ENCODE measurements around the gene SLC6A15. TPM values are rescaled to one million over a fixed set of nuclear protein-coding genes. Genes with fewer than 3 reads are reported as not detected.

Gene SLC6A15
- total and polyA plus RNA-seq, 2 of the 8 experiments (the other 6 are each of a cell fraction or from before 2014, with no cell fraction given), result 3.1 to 42.0 TPM

DNA sequence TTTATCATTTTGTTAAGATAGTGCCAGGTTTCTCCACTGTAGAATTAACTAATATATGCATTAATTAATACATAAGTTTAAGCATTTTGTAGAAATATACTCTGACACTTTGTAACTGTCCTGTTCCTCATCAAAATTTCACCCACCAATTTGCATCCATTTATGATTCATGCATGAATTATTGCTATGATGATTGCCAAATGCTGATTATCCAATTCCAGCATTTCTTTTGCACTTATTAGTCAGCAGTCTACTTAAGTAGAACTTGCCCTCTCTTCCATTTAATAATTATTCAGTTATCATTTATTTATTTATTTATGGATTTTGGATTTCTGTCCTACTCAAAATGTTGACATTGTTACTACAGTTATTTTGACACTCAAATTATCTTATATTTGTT lies 72.2 kb downstream of the SLC6A15 start:
- POLR2A ChIA-PET (ENCODE audit: partially characterized antibody), result no interaction called here
- TF ChIP-seq YY1 (IDR thresholded peaks at IDR 0.05; ENCODE audit: low read depth, low read length), result no peak
- TF ChIP-seq, protein P1, sequence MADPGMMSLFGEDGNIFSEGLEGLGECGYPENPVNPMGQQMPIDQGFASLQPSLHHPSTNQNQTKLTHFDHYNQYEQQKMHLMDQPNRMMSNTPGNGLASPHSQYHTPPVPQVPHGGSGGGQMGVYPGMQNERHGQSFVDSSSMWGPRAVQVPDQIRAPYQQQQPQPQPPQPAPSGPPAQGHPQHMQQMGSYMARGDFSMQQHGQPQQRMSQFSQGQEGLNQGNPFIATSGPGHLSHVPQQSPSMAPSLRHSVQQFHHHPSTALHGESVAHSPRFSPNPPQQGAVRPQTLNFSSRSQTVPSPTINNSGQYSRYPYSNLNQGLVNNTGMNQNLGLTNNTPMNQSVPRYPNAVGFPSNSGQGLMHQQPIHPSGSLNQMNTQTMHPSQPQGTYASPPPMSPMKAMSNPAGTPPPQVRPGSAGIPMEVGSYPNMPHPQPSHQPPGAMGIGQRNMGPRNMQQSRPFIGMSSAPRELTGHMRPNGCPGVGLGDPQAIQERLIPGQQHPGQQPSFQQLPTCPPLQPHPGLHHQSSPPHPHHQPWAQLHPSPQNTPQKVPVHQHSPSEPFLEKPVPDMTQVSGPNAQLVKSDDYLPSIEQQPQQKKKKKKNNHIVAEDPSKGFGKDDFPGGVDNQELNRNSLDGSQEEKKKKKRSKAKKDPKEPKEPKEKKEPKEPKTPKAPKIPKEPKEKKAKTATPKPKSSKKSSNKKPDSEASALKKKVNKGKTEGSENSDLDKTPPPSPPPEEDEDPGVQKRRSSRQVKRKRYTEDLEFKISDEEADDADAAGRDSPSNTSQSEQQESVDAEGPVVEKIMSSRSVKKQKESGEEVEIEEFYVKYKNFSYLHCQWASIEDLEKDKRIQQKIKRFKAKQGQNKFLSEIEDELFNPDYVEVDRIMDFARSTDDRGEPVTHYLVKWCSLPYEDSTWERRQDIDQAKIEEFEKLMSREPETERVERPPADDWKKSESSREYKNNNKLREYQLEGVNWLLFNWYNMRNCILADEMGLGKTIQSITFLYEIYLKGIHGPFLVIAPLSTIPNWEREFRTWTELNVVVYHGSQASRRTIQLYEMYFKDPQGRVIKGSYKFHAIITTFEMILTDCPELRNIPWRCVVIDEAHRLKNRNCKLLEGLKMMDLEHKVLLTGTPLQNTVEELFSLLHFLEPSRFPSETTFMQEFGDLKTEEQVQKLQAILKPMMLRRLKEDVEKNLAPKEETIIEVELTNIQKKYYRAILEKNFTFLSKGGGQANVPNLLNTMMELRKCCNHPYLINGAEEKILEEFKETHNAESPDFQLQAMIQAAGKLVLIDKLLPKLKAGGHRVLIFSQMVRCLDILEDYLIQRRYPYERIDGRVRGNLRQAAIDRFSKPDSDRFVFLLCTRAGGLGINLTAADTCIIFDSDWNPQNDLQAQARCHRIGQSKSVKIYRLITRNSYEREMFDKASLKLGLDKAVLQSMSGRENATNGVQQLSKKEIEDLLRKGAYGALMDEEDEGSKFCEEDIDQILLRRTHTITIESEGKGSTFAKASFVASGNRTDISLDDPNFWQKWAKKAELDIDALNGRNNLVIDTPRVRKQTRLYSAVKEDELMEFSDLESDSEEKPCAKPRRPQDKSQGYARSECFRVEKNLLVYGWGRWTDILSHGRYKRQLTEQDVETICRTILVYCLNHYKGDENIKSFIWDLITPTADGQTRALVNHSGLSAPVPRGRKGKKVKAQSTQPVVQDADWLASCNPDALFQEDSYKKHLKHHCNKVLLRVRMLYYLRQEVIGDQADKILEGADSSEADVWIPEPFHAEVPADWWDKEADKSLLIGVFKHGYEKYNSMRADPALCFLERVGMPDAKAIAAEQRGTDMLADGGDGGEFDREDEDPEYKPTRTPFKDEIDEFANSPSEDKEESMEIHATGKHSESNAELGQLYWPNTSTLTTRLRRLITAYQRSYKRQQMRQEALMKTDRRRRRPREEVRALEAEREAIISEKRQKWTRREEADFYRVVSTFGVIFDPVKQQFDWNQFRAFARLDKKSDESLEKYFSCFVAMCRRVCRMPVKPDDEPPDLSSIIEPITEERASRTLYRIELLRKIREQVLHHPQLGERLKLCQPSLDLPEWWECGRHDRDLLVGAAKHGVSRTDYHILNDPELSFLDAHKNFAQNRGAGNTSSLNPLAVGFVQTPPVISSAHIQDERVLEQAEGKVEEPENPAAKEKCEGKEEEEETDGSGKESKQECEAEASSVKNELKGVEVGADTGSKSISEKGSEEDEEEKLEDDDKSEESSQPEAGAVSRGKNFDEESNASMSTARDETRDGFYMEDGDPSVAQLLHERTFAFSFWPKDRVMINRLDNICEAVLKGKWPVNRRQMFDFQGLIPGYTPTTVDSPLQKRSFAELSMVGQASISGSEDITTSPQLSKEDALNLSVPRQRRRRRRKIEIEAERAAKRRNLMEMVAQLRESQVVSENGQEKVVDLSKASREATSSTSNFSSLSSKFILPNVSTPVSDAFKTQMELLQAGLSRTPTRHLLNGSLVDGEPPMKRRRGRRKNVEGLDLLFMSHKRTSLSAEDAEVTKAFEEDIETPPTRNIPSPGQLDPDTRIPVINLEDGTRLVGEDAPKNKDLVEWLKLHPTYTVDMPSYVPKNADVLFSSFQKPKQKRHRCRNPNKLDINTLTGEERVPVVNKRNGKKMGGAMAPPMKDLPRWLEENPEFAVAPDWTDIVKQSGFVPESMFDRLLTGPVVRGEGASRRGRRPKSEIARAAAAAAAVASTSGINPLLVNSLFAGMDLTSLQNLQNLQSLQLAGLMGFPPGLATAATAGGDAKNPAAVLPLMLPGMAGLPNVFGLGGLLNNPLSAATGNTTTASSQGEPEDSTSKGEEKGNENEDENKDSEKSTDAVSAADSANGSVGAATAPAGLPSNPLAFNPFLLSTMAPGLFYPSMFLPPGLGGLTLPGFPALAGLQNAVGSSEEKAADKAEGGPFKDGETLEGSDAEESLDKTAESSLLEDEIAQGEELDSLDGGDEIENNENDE (IDR thresholded peaks at IDR 0.05; ENCODE audit: insufficient replicate concordance, low read length), result no peak

More for the DNA sequence above, 72.2 kb downstream of the SLC6A15 start:
- H3K56ac ChIP-seq (replicated peaks; ENCODE audit: insufficient read length, low read depth, low read length), result no peak overlapping the region
- no peak overlapping the region for H4K5ac ChIP-seq (ENCODE audit: insufficient read length, low read depth, low read length)
- no peak overlapping the region for H3K9ac ChIP-seq (replicated peaks in 1 of 4; ENCODE audit: extremely low read depth in 1 of 4, low read depth in 3 of 4, low read length in 3 of 4)
- H3K79me2 ChIP-seq (ENCODE audit: control insufficient read depth in 1 of 2, insufficient read depth in 2 of 2, low read length in 2 of 2), result no peaks in the 10 kb centered on the region
- no peak overlapping the region for H2BK20ac ChIP-seq (ENCODE audit: low read length)
- H3K18ac ChIP-seq (ENCODE audit: extremely low read depth, low read length), result no peak overlapping the region
- no peak overlapping the region for H2BK5ac ChIP-seq (ENCODE audit: low read depth, low read length)
- H3K36me3 ChIP-seq (ENCODE audit: control insufficient read depth in 2 of 4, insufficient read depth in 4 of 4, low read length in 3 of 4), result no peaks in the 10 kb centered on the region
- H3K9me3 ChIP-seq (ENCODE audit: insufficient read depth in 2 of 2, low read depth in 1 of 2, low read length in 1 of 2), result no peaks in the 10 kb centered on the region
- no peak overlapping the region for H2BK12ac ChIP-seq (ENCODE audit: low read depth, low read length)
- H4K20me1 ChIP-seq (replicated peaks in 1 of 2; ENCODE audit: control insufficient read depth in 1 of 2, insufficient read depth in 2 of 2, low read length in 2 of 2), result no peaks in the 10 kb centered on the region
- no peak overlapping the region for H2AK5ac ChIP-seq (ENCODE audit: low read depth, low read length)
- no peak overlapping the region for H3K4me2 ChIP-seq (ENCODE audit: insufficient read depth in 1 of 2, low read depth in 2 of 2, low read length in 2 of 2)
- DNase-seq (ENCODE audit: low read depth in 1 of 2, low spot score in 2 of 2) (no peak), FAIRE-seq (no peak)
- H3K4ac ChIP-seq (replicated peaks; ENCODE audit: insufficient read length, low read depth, low read length), result no peak overlapping the region
- no peak overlapping the region for H2BK120ac ChIP-seq (replicated peaks; ENCODE audit: low read depth, low read length)
- no peak overlapping the region for H3K14ac ChIP-seq (ENCODE audit: insufficient read length)
- no peak overlapping the region for H2BK15ac ChIP-seq (ENCODE audit: low read length)
- H4K8ac ChIP-seq (ENCODE audit: extremely low read depth, insufficient read depth, low read length), result no peak overlapping the region
- H3K23me2 ChIP-seq (ENCODE audit: low read depth, low read length), result no peaks in the 10 kb centered on the region
- CTCF ChIA-PET (ENCODE audit: partially characterized antibody), result interaction anchor here (1.0 to 1.1 kb wide), 2 partner anchors 357 to 371 kb away, joined by 3 to 5 read pairs; no protein-coding TSS in a partner anchor
- H3K4me3 ChIP-seq (ENCODE audit: extremely low read depth in 1 of 4, insufficient read depth in 2 of 4, low read depth in 3 of 4, low read length in 4 of 4), result no peak overlapping the region
- H3K79me1 ChIP-seq (ENCODE audit: low read depth, low read length), result no peaks in the 10 kb centered on the region
- no peaks in the 10 kb centered on the region for H3K4me1 ChIP-seq (replicated peaks in 1 of 4; ENCODE audit: control insufficient read depth in 3 of 4, insufficient read depth in 4 of 4, low read length in 3 of 4)
- no peak overlapping the region for H3K23ac ChIP-seq (ENCODE audit: insufficient read length)
- no peak overlapping the region for H2AFZ ChIP-seq (ENCODE audit: low read length)
- no peaks in the 10 kb centered on the region for H3K27me3 ChIP-seq (replicated peaks in 1 of 4; ENCODE audit: control insufficient read depth in 3 of 4, extremely low read depth in 1 of 4, insufficient read depth in 3 of 4, low read length in 3 of 4)
- H4K91ac ChIP-seq (replicated peaks; ENCODE audit: insufficient read length, low read length), result no peak overlapping the region
- H3K27ac ChIP-seq (ENCODE audit: low read depth, low read length), result no peak overlapping the region
